ENCODE results near the gene MCF2L.
A peak's percentile ranks its signal among the peaks of the same experiment; 100 is the strongest.

The MCF2L gene

DNA sequence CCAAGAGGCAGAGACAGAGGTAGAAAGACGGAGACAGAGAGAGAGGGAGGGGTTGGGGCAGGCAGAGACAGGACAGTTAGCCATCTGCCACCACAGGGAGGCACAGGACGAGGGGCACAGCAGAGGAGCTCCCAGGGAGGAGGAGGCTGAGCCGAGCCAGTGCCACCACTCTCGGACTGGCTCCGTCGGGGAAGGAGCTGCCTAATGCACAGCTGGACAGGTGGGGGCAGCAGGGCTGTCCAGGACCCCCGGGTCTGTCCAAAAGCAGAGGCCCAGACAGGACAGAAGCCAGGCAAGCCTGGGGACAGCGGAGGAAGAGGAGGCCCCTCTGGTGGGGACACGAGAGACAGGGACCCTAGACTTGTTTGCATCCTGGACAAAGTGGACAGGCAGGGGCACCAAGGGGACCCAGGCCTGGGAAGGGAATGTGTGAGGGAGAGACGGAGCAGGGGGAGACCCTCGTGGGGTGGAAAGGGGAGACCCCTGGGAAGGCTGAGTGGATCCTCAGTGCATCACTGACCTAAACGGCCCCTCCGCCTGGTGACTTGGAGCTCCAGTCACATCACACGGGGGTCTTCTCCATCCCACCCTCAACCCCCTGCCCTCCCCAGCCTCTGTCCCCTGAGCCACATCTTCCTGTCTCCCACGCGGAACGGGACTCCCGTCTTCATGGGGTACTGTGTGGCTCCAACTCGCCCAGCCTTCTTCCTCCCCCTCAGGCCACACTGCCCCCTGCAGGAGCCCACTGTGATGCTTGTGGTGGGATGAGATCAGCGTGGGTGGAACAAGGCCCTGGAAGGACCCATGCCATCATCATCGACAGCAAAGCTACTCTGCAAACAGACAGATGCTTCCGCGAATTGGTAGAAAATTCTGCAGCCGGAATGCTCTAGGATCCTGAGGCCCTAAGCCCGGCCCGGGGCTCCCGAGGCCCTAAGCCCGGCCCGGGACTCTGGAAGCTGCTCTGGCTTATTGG lies 154.5 kb downstream of the MCF2L start:
- DNase-seq (ENCODE audit: low spot score) = no peak

DNA sequence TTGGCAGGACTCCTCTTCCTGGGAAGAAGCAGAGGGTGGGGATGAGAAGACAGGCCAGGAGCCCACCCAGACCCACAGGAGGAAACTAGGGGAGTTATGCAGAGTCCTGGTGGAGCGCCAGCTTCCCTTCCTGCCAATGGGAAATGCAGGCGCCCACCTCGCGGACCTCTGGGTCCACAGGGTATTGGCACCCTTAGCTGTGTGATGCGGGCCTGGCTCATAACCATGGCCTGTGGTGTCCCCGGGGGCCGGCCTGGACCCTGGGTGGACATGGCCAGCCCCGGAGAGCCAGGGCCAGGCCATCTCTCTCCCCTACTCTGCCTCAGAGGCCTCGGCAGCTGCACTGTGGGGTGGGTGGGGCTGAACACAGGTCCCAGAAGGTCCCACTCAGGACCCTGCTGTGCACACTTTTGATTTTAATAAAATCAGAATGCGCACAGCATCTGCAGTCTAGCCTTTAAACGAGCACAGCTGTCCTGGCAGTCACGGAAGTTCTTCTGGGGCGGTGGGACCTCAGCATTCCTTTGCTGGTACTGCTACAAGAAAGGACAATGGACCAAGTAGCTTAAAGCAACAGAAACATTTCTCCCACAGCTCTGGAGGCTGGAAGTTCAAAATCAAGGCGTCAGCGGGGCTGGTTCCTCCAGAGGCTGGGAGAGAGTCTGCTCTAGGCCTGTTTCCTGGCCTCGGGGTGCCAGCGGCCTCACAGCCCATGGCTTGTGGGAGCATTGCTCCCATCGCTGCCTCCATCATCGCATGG lies 155.4 kb downstream of the MCF2L start:
- no peak for DNase-seq (ENCODE audit: low spot score)

DNA sequence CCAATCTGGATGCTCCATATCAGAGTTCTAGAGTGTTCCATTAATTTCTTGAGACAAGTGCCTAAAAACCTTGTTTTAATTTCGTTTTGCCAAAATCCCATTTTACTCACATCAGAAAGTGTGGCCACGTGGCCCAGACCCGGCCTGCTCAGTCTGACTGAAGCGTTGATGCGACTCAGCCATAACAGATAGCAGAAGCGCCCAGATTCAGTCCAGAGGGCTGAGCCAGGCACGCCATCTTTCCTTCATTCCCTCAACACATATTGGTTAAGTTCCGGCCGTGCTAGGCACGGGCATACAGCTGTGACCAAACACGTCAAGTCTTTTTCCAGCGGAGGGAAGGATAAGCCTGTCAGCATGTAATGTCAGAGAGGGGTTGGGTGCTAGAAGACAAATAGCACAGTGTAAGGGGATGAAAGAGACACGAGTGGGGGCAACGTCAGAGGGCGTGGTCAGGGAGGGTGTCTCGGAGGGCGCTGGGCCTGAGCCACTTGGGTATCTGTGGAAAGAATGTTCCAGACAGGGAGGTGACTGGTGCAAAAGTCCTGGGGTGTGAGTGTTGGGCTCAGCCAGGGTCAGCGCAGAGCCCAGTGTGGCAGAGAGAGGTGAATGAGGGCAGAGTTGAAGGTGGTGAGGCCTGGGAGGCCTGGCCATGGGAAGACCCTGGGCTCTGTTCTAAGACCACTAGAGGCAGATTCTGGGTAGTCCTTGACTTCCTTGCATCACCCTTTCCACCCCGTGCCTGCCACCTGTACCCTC lies 156.7 kb downstream of the MCF2L start:
- no peak for DNase-seq (ENCODE audit: low spot score)

DNA sequence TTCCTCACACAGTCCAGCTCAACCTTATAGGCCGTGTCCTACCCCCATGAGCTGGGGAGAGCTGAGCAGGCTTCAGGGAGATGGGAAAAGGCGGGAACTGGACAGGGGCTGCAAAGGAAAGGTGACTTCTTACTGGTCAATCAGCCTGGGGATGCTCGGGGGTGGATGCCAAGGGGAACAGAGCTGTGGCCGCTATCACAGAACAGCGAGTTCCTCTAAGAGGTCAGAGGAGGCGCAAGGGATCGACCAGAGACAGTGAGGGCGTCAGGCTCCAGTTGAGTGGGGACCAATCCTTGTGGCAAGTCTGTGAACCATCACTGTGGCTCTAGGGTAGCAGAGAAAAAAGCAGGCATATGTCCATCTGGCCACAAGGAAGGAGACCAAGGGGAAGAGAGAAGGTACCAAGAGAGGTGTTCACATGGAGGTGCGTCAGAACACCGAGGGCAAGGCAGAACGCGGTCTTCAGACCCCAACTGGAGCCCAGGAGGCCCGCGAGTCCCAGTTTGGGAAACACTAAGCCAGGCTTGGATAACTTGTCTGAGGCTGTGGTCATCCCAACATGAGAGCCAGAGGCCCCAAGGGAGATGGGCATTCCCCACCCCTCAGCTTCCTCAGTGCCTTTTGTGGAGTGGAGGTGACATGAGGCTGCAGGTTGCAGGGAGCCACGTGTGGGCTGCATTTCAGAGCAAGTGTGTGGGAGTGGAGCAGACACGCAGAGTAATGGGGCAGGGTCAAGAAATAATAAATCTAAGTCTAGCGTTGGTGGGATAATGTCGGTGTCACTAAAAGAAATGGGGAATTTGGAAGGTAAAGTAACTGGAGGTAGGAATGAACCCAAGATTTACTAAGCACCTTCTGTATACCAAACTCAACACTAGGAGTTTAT lies 157.5 kb downstream of the MCF2L start:
- DNase-seq (ENCODE audit: low spot score) = no peak

DNA sequence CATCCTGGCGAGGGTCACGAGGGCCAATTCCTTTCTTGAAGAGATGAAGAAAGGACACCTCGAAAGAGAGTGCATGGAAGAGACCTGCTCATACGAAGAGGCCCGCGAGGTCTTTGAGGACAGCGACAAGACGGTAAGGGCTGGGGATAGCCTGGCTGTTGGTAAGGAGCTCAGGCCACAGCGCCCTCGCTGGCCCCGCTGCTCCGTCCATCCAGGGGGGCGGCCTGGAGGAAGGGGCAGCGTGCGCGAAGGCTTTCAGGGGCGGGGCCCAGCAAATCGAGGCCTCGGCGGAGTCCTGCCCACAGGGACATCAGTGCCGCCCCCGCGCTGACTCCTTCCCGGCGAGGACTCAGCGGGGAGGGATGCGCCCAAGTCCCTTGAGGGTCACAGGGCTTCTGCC lies 160.5 kb downstream of the MCF2L start:
- DNase-seq (ENCODE audit: low spot score) = no peak

DNA sequence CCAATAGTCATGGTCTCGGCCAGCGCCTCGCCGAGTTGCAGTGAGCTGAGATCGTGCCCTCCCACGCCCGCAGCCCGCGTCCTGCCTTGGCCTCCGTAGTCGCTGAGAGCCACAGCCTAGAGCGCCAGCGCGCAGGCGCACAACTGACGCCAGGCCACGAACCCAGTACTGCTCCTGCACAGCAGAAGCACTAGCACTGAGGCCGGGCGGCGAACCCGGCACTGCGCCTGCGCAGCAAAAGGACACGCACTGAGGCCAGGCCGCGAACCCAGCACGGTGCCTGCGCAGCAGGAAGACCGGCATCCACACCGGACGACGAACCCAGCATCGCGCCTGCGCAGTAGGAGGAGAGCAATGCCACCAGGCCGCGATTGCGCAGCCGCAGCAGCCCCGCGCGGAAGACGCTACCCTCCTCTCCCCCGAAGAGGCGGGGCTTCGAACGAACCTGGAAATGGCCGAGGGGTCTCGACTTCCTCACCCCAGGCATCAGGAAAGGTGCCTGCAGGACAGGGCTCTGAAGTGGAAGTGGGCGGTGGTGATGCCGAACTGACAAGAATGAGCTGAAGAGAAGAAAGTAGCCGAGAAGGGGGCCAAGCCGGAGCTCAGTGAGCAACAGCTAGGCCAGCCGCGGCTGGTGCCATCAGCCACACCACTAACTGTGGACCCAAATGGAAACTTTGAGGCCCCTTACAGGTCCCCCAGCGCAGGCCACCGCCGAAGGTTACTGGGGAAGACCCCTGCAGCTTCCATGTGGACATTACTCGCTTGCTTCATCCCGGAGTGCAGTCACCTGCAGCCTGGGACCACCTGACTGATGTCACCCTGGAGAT lies 161.1 kb downstream of the MCF2L start:
- peak; percentile 19 for DNase-seq (ENCODE audit: low spot score)

DNA sequence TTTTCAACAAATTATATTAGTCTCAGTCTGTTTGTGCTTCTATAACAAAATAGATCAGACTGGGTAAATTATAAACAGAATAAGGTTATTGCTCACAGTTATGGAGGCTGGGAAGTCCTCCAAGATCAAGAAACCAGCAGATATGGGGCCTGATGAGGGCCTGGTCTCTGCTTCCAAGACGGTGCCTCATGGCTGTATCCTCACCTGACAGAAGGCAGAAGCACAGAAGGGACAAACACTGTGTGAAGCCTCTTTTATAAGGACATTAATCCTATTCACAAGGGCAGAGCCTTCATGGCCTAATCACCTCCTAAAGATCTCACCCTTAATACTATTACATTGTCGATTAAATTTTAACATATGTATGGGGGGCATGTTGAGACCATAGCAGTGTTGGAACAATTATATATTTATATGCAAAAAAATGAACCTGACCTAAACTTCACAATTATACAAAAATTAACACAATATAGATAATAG lies 166.3 kb downstream of the MCF2L start:
- DNase-seq (ENCODE audit: low spot score) = no peak

DNA sequence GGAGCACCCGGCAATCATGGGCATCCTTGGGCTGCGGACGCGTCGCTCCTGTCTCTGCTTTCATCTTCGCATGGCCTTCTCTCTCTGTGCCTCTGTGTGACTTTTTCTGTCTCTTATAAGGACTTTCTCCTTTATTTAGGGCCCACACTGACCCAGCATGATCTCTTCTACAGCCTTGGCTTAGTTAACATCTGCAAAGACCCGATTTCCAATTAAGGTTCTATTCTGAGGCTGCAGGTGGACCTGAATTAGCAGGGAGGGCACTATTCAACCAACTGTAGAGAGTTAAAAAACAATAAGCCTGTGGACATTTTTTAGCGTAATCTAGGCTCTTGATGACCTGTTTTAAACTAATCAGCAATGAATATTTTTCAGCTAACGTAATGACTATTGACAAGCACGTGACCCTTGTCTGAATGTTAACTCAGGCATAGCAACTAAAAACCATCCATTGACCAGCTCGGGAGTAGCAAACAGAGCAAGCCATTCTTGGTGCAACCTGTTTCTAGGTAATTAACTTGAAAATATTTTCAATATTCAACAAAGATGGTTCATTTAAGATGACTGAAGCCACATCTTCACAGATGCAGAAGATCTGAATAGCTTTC lies 168.8 kb downstream of the MCF2L start:
- no peak for DNase-seq (ENCODE audit: low spot score)

DNA sequence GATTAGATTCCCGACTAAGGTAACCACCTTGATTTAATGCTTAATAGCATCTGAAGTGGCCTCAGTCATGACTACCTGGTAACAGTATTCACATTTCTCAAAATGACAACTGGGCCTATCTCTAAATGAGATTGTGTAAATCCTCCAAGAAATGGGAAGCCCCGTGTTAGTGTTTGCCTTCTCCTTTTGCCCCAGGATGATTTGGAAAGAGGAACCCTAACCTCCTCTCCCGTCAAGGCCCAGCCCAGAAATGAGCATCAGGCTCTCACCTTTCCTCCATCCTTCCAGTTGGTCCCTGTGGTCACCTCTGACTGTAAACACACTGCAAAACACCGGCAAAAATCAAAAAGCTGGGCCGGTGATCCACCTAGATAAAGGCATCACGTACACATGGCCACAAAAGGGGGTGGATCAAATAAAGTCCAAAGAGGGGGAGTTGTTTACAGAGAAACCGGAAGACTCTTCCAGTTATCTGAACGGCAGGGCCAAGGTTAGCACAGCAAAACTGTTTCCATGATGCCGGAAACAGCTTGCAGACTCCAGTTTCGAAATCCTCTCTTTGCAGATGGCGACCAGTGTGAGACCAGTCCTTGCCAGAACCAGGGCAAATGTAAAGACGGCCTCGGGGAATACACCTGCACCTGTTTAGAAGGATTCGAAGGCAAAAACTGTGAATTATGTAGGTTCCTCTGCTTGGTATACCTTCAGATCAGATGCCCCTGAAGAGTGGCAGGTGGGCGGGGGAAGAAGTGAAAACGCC lies 170.0 kb downstream of the MCF2L start:
- no peak for DNase-seq (ENCODE audit: low spot score)

DNA sequence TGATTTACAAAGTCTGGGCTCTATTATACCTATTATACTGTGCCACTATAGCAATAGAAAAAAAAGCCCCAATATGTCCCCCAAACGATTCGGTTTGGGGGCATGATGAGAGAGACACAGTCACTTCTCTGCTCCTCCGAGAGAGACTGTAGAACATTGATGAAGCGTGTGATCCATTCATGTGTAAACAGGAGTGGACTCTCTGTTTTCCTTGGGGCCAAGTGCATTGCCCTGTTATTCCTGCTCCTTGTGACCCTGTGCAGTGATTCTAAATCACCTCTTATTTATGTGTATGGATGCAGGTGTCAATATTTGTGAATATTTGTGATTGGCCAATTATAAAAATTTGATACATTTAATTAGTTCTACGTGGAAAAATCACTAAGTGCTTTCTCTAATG lies 170.6 kb downstream of the MCF2L start:
- no peak for DNase-seq (ENCODE audit: low spot score)

DNA sequence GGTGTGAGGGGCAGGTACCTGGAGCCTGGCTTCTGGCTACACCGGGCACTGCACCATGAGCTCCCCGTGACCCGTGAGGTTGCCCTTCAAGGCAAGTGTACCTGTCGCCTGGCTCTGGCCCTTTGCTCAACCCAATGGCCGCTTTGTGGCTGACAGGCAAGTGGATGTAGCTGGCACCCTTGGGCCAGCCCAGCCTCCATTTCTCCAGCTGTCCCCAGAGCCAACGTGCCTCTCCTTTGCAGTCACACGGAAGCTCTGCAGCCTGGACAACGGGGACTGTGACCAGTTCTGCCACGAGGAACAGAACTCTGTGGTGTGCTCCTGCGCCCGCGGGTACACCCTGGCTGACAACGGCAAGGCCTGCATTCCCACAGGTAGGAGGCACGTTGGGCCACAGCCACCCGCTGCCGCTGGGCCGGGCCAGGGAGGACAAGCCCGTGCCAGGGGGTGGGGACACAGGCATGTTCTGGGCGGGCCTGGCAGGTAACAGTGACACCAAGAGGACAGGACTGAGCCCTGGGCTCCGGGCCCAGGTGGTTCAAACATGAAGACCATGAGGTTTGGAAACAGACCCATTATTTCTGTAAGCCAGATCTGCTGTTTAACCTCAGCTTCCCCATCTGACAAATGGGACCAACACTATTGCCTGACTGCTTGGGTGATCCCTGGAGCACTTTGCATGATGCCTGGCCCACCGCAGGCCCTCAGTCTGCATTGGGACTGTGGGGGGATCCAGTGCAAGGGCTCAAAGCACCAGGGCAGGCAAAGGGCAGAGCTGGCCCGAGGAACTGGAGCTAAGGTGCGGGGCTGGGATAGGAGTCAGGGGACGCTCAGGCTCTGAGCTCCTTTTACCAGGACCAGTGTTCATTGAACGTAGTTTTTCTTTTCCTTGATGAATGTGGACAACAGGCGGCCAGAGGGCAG lies 171.9 kb downstream of the MCF2L start:
- DNase-seq (ENCODE audit: low spot score) = no peak

DNA sequence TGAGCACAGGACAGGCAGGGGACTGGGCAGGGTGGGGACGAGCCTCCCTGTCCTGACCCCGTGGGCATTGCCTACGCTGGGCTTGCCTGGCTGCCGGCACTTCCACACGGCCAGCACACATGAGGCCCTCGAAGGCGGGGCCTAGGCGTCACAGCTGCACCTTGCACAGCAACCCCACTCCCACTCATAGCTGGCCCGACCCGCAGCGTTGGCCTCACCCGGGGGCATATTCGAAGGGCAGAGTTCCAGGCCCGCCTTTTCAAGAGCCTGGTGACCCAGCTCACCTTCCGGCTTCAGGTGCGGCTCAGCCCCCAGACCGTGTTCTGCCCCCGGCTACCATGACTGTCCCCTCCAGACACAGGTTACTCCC lies 172.6 kb downstream of the MCF2L start:
- DNase-seq (ENCODE audit: low spot score) = no peak

DNA sequence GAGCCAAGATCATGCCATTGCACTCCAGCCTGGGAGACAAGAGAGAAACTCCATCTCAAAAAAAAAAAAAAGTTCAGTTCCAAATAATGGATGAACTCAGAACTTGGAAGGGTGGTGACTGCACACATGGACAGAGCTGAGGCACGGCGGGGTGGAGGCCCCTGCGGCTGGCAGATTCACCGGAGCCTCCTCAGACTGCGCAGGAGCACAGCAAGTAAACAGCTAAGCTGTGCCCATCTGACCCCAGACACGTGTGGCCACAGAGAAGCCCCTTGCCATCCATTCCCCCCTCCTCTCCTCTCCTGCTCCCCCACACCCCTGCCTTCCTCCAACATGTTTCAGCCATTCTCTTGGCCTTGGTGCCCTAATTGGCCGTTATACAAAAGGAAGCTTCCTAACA lies 173.9 kb downstream of the MCF2L start:
- no peak for DNase-seq (ENCODE audit: low spot score)

DNA sequence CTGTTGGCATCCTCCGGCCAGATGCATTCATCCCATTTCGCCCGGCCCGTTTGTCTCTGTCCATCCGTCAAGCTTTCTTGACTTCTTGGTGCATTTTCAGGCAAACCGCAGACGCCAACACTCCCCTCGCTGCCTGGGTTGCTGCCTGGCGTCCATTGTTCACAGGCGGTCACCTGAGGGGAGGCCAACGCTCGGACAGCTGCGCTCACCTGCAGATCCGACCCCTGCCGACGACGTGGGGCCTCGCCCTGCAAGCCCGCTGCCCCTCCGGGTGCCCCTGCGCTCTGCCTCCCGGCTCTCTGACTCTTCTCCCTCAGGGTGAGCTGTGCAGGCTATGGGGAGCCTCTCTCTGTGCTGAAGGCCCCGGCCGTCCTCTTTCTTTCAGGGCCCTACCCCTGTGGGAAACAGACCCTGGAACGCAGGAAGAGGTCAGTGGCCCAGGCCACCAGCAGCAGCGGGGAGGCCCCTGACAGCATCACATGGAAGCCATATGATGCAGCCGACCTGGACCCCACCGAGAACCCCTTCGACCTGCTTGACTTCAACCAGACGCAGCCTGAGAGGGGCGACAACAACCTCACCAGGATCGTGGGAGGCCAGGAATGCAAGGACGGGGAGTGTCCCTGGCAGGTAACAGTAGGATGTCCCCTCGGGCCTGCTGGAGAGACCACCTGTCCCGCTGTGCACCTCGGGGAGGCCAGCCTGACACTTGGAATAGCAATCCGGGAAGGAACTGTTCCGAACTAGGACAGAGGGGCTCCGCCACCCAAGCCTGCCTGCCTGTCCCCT lies 174.6 kb downstream of the MCF2L start:
- DNase-seq (ENCODE audit: low spot score) = no peak

DNA sequence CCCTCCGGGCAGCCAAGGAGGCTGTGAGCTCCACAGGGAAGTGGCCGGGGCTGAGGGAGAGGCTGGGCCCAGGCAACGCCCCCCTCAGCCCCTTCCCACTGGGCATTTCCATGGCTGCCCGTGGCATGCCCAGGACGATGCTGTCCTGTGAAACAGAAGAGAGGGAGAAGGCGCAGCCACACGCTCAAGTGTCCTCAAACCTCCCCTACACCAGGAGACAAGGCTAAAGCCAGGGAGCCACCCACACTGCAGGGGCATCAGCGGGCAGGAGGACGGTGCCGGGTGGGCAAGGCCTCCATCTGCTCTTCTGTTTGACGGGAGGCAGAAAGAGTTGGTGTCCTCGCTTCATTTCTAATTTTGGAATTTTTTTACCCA lies 175.2 kb downstream of the MCF2L start:
- no peak for DNase-seq (ENCODE audit: low spot score)

DNA sequence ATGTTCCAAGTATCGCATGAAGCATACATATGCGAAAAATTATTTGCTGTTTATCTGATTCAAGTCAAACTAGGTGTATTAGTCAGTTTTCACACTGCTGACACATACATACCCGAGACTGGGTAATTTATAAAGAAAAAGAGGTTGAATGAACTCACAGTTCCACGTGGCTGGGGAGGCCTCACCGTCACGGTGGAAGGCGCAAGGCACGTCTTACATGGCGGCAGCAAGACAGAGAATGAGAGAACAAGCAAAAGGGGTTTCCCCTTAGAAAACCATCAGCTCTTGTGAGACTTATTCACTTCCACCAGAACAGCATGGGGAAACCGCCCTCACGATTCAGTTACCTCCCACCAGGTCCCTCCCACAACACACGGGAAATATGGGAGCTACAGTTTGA lies 176.5 kb downstream of the MCF2L start:
- DNase-seq (ENCODE audit: low spot score) = no peak

DNA sequence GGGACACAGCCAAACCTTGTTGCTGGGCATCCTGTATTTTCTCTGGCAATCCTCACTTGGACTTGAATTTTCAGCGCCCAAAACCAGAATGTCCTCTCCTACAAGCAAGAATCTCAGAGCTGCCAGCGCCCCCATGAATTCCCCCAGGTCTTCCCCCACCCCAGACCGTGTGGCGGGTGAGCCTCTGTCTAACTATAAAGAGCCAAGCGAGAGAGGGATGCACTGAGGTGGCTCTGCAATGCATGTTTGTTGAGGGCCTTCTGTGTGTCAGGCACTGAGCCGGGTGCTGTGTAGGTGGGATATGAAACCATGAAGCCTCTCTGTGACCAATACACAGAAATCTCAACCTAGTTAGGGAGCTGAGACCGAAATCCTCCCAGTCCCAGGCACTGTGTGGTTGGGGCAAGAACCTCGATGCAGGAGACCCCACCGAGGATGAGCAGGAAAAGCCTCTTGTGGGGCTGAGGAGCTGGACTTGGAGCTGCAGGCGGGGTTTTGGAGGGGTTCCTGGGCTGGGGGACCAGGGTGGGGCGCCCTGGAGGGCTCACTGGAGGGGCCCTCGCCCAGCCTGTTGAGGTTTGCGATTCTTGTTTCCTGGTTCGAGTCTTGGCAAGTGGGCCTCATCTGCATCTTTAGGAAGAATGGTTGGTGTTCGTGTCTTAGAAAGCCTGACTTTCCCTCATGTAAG lies 177.0 kb downstream of the MCF2L start:
- DNase-seq (ENCODE audit: low spot score) = no peak
